Fibroblast of lung (primary cell): ENCODE data around the gene DDRGK1.

ENCODE experiments used
- CTCF ChIP-seq, 2 donors: IDR thresholded peaks in 1 of 2; conservative IDR thresholded peaks in 1 of 2; 1 replicate in 1 of 2; 2 replicates in 1 of 2; pipeline ENCODE4 v1.5.1; 2011 to 2012; ENCODE audit warnings: low read length in 2 of 2, control low read depth in 1 of 2, inconsistent platforms in 1 of 2, low read depth in 1 of 2, mild to moderate bottlenecking in 1 of 2
- EZH2 ChIP-seq: IDR thresholded peaks from 2 replicates; pipeline ENCODE4 v1.5.1; 2012; ENCODE audit warnings: low read length, control low read depth, mild to moderate bottlenecking; ENCODE audit errors: missing control alignments

- no peak for TF ChIP-seq CTCF (conservative IDR thresholded peaks at IDR 0.05 in 1 of 2, IDR thresholded peaks at IDR 0.05 in 1 of 2; ENCODE audit: low read depth in 1 of 2, low read length in 2 of 2)
- TF ChIP-seq EZH2, result no peak
Measured at GRCh38 chr20:3228750-3229032, 24.2 kb upstream of the DDRGK1 start.
